DOHH2 (cell line): ENCODE data around the gene CLCN3.

Experiments
- H3F3A ChIP-seq: fragments of 200-600 bp; sonication (generic), shearing (Covaris generic); 2 replicates; pipeline ENCODE4 v1.6.0; 2016; ENCODE audit warnings: antibody characterized with exemption, mild to moderate bottlenecking; ENCODE audit not compliant: control insufficient read depth, insufficient read depth
- H3K27ac ChIP-seq: fragments of 200-600 bp; sonication (generic); 2 replicates; pipeline ENCODE4 v1.5.1; 2014; ENCODE audit warnings: low read depth, mild to moderate bottlenecking, low read length, moderate library complexity
- H3K27me3 ChIP-seq: fragments of 200-600 bp; sonication (generic); 2 replicates; pipeline ENCODE4 v1.6.1; 2014; ENCODE audit warnings: mild to moderate bottlenecking, low read length, mixed read lengths; ENCODE audit not compliant: control insufficient read depth
- H3K36me3 ChIP-seq: fragments of 200-600 bp; sonication (generic); 2 replicates; pipeline ENCODE4 v1.6.1; 2014; ENCODE audit warnings: mild to moderate bottlenecking, low read length, moderate library complexity, mixed read lengths; ENCODE audit not compliant: control insufficient read depth
- H3K4me1 ChIP-seq: fragments of 200-600 bp; sonication (generic); 2 replicates; pipeline ENCODE4 v1.6.1; 2014; ENCODE audit warnings: mild to moderate bottlenecking, low read length, mixed read lengths; ENCODE audit not compliant: control insufficient read depth
- H3K4me2 ChIP-seq: fragments of 200-600 bp; sonication (generic); 2 replicates; pipeline ENCODE4 v1.6.0; 2014; ENCODE audit warnings: mild to moderate bottlenecking, low read length, moderate library complexity
- H3K4me3 ChIP-seq: fragments of 200-600 bp; sonication (generic); 2 replicates; pipeline ENCODE4 v1.5.1; 2014; ENCODE audit warnings: mild to moderate bottlenecking, low read length, mixed read lengths
- H3K79me2 ChIP-seq: fragments of 200-600 bp; sonication (generic); 2 replicates; pipeline ENCODE4 v1.6.1; 2014; ENCODE audit warnings: mild to moderate bottlenecking, low read length, mixed read lengths; ENCODE audit not compliant: control insufficient read depth
- H3K9me2 ChIP-seq: fragments of 200-600 bp; sonication (generic); replicated peaks from 2 replicates; pipeline ENCODE4 v1.6.1; 2014; ENCODE audit warnings: mild to moderate bottlenecking, low read length, mixed read lengths; ENCODE audit not compliant: control insufficient read depth
- H3K9me3 ChIP-seq: fragments of 200-600 bp; sonication (generic); 2 replicates; pipeline ENCODE4 v1.6.1; 2014; ENCODE audit warnings: antibody characterized with exemption, low read length, mixed read lengths; ENCODE audit not compliant: control insufficient read depth, insufficient read depth
- H4K20me1 ChIP-seq: fragments of 200-600 bp; sonication (generic); 2 replicates; pipeline ENCODE4 v1.6.0; 2014; ENCODE audit warnings: low read depth, mild to moderate bottlenecking, antibody characterized with exemption, low read length, moderate library complexity; ENCODE audit not compliant: control insufficient read depth, insufficient read depth
- EZH2phosphoT487 ChIP-seq: fragments of 200-600 bp; sonication (generic); IDR thresholded peaks from 2 replicates; pipeline ENCODE4 v1.6.1; 2017; ENCODE audit warnings: borderline replicate concordance, mild to moderate bottlenecking, antibody characterized with exemption, low read length, moderate library complexity, mixed read lengths
- TF ChIP-seq, protein P1 (sequence below): fragments of 200-600 bp; sonication (generic); IDR thresholded peaks from one replicate; pipeline ENCODE4 v1.5.1; 2014; ENCODE audit warnings: antibody characterized with exemption, mild to moderate bottlenecking, low read depth, low read length; ENCODE audit not compliant: poor library complexity, severe bottlenecking

The CLCN3 gene

GRCh38 chr4:169630069-169630468 is 9.7 kb downstream of the CLCN3 start:
- H3F3A ChIP-seq, result peaks cover 4% of the 10 kb centered on the region; the same call in 1 of the 2 replicates
- H3K36me3 ChIP-seq, result peaks cover 9% of the 10 kb centered on the region
- peaks cover 92% of the 10 kb centered on the region for H3K79me2 ChIP-seq
- no peak overlapping the region for H3K4me3 ChIP-seq
- peaks cover 34% of the 10 kb centered on the region for H3K4me1 ChIP-seq
- no peak for TF ChIP-seq EZH2phosphoT487
- TF ChIP-seq, protein P1, sequence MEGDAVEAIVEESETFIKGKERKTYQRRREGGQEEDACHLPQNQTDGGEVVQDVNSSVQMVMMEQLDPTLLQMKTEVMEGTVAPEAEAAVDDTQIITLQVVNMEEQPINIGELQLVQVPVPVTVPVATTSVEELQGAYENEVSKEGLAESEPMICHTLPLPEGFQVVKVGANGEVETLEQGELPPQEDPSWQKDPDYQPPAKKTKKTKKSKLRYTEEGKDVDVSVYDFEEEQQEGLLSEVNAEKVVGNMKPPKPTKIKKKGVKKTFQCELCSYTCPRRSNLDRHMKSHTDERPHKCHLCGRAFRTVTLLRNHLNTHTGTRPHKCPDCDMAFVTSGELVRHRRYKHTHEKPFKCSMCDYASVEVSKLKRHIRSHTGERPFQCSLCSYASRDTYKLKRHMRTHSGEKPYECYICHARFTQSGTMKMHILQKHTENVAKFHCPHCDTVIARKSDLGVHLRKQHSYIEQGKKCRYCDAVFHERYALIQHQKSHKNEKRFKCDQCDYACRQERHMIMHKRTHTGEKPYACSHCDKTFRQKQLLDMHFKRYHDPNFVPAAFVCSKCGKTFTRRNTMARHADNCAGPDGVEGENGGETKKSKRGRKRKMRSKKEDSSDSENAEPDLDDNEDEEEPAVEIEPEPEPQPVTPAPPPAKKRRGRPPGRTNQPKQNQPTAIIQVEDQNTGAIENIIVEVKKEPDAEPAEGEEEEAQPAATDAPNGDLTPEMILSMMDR, result no peak
- 0 out of 2 replicates have a peak overlapping the region, but pooled peaks have one; percentile 3 for H3K27ac ChIP-seq
- H3K27me3 ChIP-seq, result no peaks in the 10 kb centered on the region
- H3K4me2 ChIP-seq, result no peak overlapping the region
- H3K9me2 ChIP-seq, result no peaks in the 10 kb centered on the region
- no peaks in the 10 kb centered on the region for H3K9me3 ChIP-seq
- no peaks in the 10 kb centered on the region; the same call in 1 of the 2 replicates for H4K20me1 ChIP-seq

DNA sequence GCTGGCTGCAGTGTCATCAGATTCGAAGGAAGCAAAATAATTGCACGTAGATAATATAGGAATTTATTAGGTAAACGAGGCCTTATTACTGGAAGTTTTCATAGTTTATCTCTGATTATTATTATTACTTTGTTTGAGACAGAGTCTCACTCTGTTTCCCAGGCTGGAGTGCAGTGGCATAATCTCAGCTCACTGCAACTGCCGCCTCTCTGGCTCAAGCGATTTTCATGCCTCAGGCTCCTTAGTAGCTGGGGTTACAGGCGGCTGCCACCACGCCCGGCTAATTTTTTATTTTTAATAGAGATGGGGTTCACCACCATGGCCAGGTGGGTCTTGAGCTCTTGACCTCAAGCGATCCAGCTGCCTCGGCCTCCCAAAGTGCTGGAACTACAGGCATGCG is 12.5 kb downstream of the CLCN3 start:
- H3K9me2 ChIP-seq, result no peaks in the 10 kb centered on the region
- no peaks in the 10 kb centered on the region for H3K9me3 ChIP-seq
- no peaks in the 10 kb centered on the region for H3K27me3 ChIP-seq
- peaks cover 25% of the 10 kb centered on the region for H3K36me3 ChIP-seq
- H3K27ac ChIP-seq, result no peak overlapping the region
- H3F3A ChIP-seq, result peaks cover 7% of the 10 kb centered on the region; the same call in 1 of the 2 replicates
- no peak overlapping the region for H3K4me3 ChIP-seq
- peaks cover 70% of the 10 kb centered on the region for H3K79me2 ChIP-seq
- no peaks in the 10 kb centered on the region; the same call in 1 of the 2 replicates for H4K20me1 ChIP-seq
- TF ChIP-seq, protein P1, result no peak
- no peak for TF ChIP-seq EZH2phosphoT487
- no peak overlapping the region for H3K4me2 ChIP-seq
- H3K4me1 ChIP-seq, result peaks cover 22% of the 10 kb centered on the region

DNA sequence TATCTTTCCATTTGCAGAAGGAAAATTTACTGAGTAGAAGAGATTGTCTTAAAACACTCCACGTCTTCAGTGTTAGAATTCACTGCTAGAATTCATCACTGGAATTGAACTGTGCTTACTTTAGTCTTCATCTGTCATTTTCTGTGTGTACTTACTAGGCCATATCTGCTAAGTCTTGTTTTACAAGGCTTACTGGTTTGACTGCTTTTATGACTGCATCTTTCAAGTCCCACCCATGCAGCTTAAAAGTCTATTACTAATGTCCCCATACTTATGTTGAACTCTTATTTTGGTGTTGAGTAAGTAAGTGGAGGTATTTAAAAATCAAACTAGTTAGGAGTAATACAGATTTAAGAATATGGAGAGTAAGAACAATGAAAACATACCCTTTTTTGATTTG is 14.6 kb downstream of the CLCN3 start:
- Histone ChIP-seq H3F3A (0 out of 2 replicates have a peak, but pooled peaks cover 7% of the 10 kb centered on the region), H3K4me3 (no peak overlapping the region), H3K27ac (no peak overlapping the region), H3K36me3 (peaks cover 44% of the 10 kb centered on the region), H3K9me3 (no peaks in the 10 kb centered on the region), H3K9me2 (no peaks in the 10 kb centered on the region), H3K79me2 (peaks cover 49% of the 10 kb centered on the region), H3K27me3 (no peaks in the 10 kb centered on the region), H3K4me2 (no peak overlapping the region), H4K20me1 (no peaks in the 10 kb centered on the region), H3K4me1 (peaks cover 2% of the 10 kb centered on the region)
- no peak for TF ChIP-seq EZH2phosphoT487
- TF ChIP-seq, protein P1, result no peak
